GM18526 (cell line): ENCODE results near the gene CDC14A.

Experiments used
- POLR2A ChIP-seq: IDR thresholded peaks from 3 replicates; pipeline ENCODE4 v1.6.1; 2011; ENCODE audit not compliant: insufficient read length; ENCODE audit errors: extremely low read depth

Gene CDC14A

DNA sequence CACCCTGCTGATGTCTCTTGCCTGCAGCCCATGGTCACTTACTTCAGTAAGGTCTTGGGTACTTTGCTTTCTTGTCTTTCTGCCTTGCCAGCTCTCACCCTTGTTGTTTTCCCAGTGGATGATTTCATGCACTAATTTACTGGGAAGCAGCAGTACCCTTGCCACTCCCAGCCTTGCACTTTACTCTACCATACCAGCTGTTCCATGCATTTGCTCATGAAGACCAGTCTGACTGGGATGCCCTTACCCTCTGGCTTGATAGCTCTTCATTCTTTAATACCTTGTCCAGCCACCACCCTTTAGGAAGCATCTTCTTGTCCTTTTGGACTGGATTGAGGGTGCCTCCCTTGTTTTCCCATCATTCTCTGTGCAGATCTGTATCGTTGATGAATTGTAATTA is 28.3 kb downstream of the CDC14A start:
- TF ChIP-seq POLR2A, result no peak

- no peak for TF ChIP-seq POLR2A
Observed at GRCh38 chr1:100382657-100383056, 30.4 kb downstream of the CDC14A start.

DNA sequence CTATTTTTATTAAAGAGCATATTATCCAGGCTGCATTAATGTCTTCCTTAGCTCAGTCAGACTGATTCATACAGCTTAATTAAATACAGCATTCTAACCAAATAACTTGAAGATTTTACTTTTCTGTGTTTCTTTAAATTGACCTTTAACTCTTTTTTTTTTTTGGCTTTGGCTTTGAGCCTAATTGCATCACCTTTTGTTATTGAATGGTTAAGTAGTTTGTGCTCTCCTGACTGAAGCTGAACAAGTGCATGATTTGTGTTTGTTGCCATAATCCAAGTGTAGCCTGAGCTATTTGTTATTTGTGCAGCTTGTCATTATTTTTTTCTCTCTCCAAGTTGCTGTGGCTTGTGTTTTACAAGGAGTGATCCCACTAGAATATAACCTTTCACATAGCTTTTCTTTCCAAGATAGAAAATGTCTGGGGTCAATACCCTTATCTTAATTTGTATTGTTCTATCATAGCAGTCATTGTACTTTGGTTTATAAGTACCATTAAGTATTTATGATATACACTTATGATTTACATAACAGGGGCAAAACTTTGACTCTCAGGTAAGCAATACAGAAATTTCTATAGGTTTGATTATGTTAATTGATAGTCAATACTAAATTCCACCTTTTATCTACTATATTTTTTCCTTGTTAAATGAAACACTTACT is 31.6 kb downstream of the CDC14A start:
- no peak for TF ChIP-seq POLR2A

- TF ChIP-seq POLR2A, result no peak
Observed at GRCh38 chr1:100387209-100387608, 34.9 kb downstream of the CDC14A start.

- no peak for TF ChIP-seq POLR2A
Observed at GRCh38 chr1:100387657-100388350, 35.5 kb downstream of the CDC14A start.

GRCh38 chr1:100390531-100390930 is 38.2 kb downstream of the CDC14A start:
- no peak for TF ChIP-seq POLR2A

- no peak for TF ChIP-seq POLR2A
Observed at GRCh38 chr1:100391675-100392074, 39.4 kb downstream of the CDC14A start.

DNA sequence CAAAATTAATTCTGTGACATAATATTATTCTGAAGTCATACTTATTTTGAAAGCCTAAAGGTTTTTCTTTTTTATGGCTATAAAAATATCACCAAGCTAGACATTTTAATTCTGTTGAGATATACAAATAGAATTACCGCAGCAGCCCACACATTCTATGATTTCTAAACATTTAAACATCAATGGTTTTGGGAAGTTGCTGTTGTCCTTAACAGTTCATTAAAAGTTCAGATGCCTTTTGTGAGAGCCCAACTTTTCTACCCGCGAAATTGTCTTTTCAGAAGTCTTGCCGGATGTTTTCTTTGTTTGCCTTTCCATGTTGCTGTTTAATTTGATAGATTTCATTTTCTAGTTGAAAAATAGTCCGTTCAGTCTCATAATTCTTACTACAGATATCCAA is 40.5 kb downstream of the CDC14A start:
- TF ChIP-seq POLR2A, result no peak

DNA sequence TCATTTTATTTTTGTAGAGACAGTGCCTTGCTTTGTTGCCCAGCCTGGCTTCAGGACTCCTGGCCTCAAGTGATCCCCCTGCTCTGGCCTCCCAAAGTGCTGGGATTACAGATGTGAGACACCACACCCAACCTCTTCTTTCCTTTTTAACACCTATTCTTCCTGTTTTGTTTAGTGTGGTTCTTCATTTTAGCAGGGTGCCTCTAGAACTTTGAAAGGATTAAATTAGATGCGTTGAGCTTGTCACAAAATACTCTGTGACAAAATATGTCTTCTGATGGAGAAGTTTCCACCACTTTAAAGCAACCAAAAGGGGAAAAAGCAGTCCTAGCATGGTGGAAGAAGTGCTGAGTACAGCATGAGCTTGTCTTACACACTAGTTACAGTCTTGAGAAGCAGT is 42.0 kb downstream of the CDC14A start:
- TF ChIP-seq POLR2A, result no peak

GRCh38 chr1:100395913-100396312 is 43.6 kb downstream of the CDC14A start:
- no peak for TF ChIP-seq POLR2A

DNA sequence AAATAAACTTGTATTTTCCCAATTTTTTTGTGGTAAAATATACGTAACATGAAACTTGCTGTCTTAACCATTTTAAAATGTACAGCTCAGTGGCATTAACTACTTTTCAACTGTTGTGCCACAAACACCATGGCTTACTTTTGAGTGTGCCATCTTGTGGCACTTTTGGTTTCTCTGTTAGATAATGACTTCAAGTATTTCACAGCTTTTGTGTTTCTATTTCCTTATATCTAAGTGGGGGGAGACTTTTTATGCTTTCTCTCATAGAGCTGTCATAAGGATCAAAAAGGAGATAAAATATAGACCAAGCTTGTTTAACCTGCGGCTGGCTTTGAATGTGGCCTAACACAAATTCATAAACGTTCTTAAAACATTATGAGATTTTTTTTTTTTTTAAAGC is 44.3 kb downstream of the CDC14A start:
- TF ChIP-seq POLR2A, result no peak

- no peak for TF ChIP-seq POLR2A
Observed at GRCh38 chr1:100397681-100398080, 45.4 kb downstream of the CDC14A start.

DNA sequence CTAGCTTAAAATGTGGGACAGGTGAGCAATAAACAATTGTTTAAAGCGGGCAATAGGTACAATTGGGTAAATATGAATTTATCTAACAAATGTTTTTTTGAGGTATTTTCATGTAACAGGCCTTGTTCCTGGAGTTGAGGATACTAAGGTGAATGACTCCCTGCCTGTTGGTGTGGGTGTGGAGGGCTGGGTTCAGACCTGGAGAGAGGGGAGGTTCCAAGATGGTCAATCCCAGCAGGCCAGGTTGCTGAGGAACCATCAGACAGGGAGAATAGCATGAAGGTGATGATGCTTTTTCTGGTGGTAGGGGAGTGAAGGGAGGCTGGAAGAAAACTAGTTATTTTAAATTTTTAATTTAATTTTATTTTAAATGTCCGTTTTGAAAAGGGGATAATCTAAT is 46.3 kb downstream of the CDC14A start:
- no peak for TF ChIP-seq POLR2A

- TF ChIP-seq POLR2A, result no peak
Observed at GRCh38 chr1:100400404-100400803, 48.1 kb downstream of the CDC14A start.

- no peak for TF ChIP-seq POLR2A
Observed at GRCh38 chr1:100404821-100405220, 52.5 kb downstream of the CDC14A start.

DNA sequence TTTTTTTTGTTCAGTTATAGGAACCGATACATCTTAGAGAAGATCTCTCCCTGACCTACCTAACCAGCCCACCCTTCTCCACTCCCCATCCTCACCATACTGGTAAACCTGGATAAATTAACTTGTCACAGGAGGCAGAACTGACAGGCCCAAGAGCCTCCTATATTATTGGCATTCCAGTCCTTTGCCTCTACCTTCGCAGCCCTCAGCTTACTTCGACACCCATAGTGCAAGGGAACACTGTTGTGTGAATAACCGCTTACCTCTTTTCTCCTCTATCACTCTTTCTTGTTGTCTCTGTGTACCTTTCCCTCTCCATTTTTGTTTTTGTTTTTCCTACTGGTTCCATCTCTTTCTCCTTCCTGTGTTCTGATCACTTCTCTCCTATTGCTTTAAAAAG is 58.7 kb downstream of the CDC14A start:
- no peak for TF ChIP-seq POLR2A

GRCh38 chr1:100411574-100411973 is 59.3 kb downstream of the CDC14A start:
- TF ChIP-seq POLR2A, result no peak
